ENCODE results near the gene ENG. TPM values are rescaled to one million over a fixed set of nuclear protein-coding genes. Genes with fewer than 3 reads are reported as not detected.

ENG gene
- polyA plus RNA-seq, 2 of the 4 experiments (the other 2 are of a cell fraction): 0.08 TPM; not detected in 1

DNA sequence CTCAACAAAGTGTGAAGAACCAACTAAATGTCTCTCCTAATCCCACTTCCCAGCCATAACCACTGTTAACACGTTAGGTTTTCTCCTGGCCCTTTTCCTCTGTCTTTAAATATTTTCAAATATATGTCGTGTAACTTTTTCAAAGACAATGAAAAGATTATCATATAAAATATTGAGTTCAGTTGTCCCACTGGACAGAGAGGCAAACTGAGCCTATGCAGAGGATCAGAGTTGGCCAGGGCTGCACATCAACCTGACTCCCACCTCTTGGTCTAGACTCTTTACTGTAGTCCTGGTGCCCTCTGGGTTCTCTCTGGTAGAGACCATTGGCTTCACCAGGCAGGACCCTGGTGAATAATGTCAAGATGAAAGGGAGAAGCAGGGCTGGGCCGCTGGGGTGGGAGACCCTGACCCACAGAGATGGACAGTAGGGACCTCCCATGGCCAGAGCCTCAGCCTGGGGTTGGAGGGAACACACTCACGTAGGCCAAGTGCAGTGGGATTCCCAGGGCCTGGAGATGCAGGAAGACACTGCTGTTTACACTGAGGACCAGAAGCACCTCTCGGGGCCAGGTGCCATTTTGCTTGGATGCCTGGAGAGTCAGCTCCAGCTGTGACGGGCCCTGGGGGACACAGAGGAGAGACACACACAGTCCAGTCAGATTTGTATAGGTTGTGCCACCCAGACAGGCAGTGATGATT, 25.1 kb downstream of the ENG start:
- CTCF ChIA-PET: interaction anchor here (0.8 to 3.6 kb wide), 4 partner anchors 15 to 40 kb away, joined by 3 to 23 read pairs (median 4); no protein-coding TSS in a partner anchor
- Histone ChIP-seq H3K27ac (no peak overlapping the region; a peak in 1 of 6 replicates), H3K4me2 (no peak overlapping the region; the same call in 2 of the 3 replicates), H3K4me1 (peaks cover 9% of the 10 kb centered on the region), H3K4me3 (no peak overlapping the region), H3K9me3 (no peaks in the 10 kb centered on the region)
- FAIRE-seq (no peak), ATAC-seq (no peak), DNase-seq (ENCODE audit: low read depth in 1 of 2, low spot score in 1 of 2) (no peak)
- TF ChIP-seq CHD2 (IDR thresholded peaks at IDR 0.05; ENCODE audit: low read length, partially characterized antibody) (no peak), ZNF302 (CRISPR knock-in tag; IDR thresholded peaks at IDR 0.05) (no peak), NR3C1 (IDR thresholded peaks at IDR 0.05) (no peak), HOXB5 (CRISPR knock-in tag; IDR thresholded peaks at IDR 0.05) (no peak), ATOH8 (CRISPR knock-in tag; IDR thresholded peaks at IDR 0.05; ENCODE audit: low read depth) (no peak), POLR2AphosphoS2 (conservative IDR thresholded peaks at IDR 0.05; ENCODE audit: low read length) (no peak), SREBF2 (IDR thresholded peaks at IDR 0.05) (no peak), EP300 (IDR thresholded peaks at IDR 0.05) (no peak), GATA3 (IDR thresholded peaks at IDR 0.05; ENCODE audit: borderline replicate concordance) (no peak), HOXA7 (CRISPR knock-in tag; IDR thresholded peaks at IDR 0.05) (no peak), HMGXB4 (CRISPR knock-in tag; IDR thresholded peaks at IDR 0.05; ENCODE audit: borderline replicate concordance) (no peak), EHMT2 (IDR thresholded peaks at IDR 0.05; ENCODE audit: low read depth) (no peak), RCOR1 (IDR thresholded peaks at IDR 0.05; ENCODE audit: low read depth, low read length) (no peak), HOXB13 (CRISPR knock-in tag; IDR thresholded peaks at IDR 0.05; ENCODE audit: low read depth) (no peak)
- POLR2A ChIA-PET: interaction anchor here (0.6 kb wide), 1 partner anchor 216 kb away, joined by 3 read pairs; no protein-coding TSS in a partner anchor
- whole genome bisulfite sequencing (ENCODE audit: missing lambda C conversion rate): 68% methylated on average over 6 of the region's 6 CpGs

DNA sequence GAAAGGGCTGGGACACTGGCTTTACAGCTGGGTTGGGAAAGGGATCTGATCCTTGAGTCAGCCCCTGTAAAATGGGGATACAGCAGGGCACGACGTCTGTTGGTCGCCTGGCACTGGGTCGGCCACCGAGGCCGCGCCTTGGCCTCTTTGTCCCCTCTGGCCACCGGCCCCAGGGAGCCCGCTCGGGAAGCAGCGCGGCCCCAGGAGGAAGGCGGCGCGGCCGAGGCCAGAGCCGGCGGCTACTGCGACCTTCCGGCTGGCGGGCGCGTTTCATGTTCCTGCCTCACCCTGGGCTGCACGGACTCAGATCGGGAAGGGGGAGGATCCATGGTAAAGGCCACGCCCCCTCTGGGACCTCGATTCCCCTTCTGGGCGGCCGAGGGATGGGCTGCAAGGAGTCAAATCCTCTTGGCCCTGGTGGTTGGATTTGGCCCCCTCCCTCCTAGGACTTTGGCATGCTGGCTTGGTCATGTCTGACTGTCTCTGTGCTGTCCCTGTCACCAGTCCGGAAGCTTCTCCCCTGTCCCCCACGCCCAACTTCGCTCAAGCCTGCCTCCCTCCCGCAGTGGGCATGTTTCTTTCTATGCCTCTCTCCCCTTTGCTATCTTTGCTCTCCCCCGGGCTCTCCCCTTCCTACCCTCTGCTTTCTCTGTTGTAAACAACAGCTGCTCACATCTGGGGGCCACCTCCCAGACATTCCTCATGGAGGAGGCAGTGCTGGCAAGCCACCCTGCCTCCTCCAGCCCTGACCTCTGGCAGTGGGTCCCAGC, 26.0 kb downstream of the ENG start:
- ChIA-PET CTCF (interaction anchor here (0.8 to 4.5 kb wide), 10 partner anchors 10 to 324 kb away, joined by 3 to 25 read pairs (median 5); partner anchors contain the start of gene TOR2A), POLR2A (no interaction called here)
- FAIRE-seq: no peak
- peak; percentile 62 to 87 for DNase-seq (ENCODE audit: low read depth in 1 of 2, low spot score in 1 of 2)
- Histone ChIP-seq H3K4me1 (peaks cover 9% of the 10 kb centered on the region), H3K4me2 (peak overlapping the region; percentile 68), H3K4me3 (peak overlapping the region; percentile 32), H3K9me3 (no peaks in the 10 kb centered on the region), H3K27ac (peak overlapping the region; percentile 66 to 77)
- 27% methylated on average over 25 of the region's 34 CpGs for WGBS (ENCODE audit: missing lambda C conversion rate)
- peak; percentile 68 to 79 for ATAC-seq
- TF ChIP-seq POLR2A (IDR thresholded peaks at IDR 0.05; ENCODE audit: low read length) (peak; percentile 24; the same call in 1 of the 2 replicates), EP300 (IDR thresholded peaks at IDR 0.05) (no peak)

- no peak for FAIRE-seq
Measured at GRCh38 chr9:127826253-127826913, 28.1 kb downstream of the ENG start.

More at GRCh38 chr9:127826253-127826913, 28.1 kb downstream of the ENG start:
- no peaks in the 10 kb centered on the region for H3K9me3 ChIP-seq
- H3K4me3 ChIP-seq: no peak overlapping the region
- POLR2A ChIA-PET: interaction anchor here (1.3 kb wide), 1 partner anchor 12 kb away, joined by 3 read pairs; no protein-coding TSS in a partner anchor
- no peak for ATAC-seq
- CTCF ChIA-PET: interaction anchor here (0.8 to 4.5 kb wide), 11 partner anchors 9 to 95 kb away, joined by 3 to 25 read pairs (median 10); partner anchors contain the start of gene TOR2A
- H3K27ac ChIP-seq: no peak overlapping the region
- H3K4me1 ChIP-seq: peaks cover 9% of the 10 kb centered on the region
- WGBS (ENCODE audit: missing lambda C conversion rate): 73% methylated on average over 6 of the region's 7 CpGs
- no peak overlapping the region; the same call in 2 of the 3 replicates for H3K4me2 ChIP-seq
- no peak for TF ChIP-seq POLR2A (IDR thresholded peaks at IDR 0.05; ENCODE audit: low read length)
- no peak for TF ChIP-seq MAFK (IDR thresholded peaks at IDR 0.05; ENCODE audit: partially characterized antibody)
- no peak for TF ChIP-seq RNF2 (IDR thresholded peaks at IDR 0.05; ENCODE audit: borderline replicate concordance, low read depth)
- no peak for TF ChIP-seq CEBPB (IDR thresholded peaks at IDR 0.05)
- no peak for TF ChIP-seq CBX2 (IDR thresholded peaks at IDR 0.05; ENCODE audit: borderline replicate concordance, low read depth)
- no peak for TF ChIP-seq FOXS1 (CRISPR knock-in tag; IDR thresholded peaks at IDR 0.05)
- no peak for TF ChIP-seq RFX5 (IDR thresholded peaks at IDR 0.05)
- no peak for TF ChIP-seq USF2 (IDR thresholded peaks at IDR 0.05)
- no peak for DNase-seq (ENCODE audit: low read depth in 1 of 2, low spot score in 1 of 2)
